ENCODE measurements around the gene POLR3A.
A peak's percentile ranks its signal among the peaks of the same experiment; 100 is the strongest.

Gene POLR3A

GRCh38 chr10:77974396-77975074 lies 54.8 kb downstream of the POLR3A start:
- DNase-seq: no peak

DNA sequence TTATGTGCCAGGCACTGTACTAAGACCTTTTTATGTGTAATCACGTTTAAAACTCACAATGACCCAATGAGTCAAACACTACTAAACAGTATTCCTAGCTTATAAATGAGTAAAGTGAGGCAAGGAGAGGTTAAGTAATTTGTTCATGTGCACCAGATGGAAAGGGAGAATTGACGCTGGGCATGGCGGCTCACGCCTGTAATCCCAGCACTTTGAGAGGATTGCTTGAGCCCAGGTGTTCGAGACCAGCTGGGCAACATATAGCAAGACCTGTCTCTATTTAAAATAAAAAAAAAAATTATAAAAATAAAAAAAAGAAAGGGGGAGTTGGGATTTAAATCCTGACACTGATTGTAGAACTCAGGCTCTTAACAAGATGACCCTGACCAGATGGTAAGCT lies 56.0 kb downstream of the POLR3A start:
- no peak for DNase-seq

GRCh38 chr10:77972148-77972547 lies 57.2 kb downstream of the POLR3A start:
- no peak for DNase-seq

DNA sequence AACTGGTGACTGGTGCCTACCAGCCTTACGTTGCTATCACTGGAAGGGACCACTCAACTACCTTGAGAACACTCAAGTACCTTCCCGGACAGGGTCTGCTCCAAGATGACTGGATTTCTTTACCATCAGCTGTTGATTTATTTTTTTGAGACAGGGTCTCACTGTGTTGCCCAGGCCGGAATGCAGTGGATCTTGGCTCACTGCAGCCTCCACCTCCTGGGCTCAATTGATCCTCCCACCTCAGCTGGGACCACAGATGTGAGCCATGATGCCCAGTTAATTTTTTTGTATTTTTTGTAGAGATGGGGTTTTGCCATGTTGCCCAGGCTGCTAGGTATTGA lies 57.5 kb downstream of the POLR3A start:
- DNase-seq: no peak

DNA sequence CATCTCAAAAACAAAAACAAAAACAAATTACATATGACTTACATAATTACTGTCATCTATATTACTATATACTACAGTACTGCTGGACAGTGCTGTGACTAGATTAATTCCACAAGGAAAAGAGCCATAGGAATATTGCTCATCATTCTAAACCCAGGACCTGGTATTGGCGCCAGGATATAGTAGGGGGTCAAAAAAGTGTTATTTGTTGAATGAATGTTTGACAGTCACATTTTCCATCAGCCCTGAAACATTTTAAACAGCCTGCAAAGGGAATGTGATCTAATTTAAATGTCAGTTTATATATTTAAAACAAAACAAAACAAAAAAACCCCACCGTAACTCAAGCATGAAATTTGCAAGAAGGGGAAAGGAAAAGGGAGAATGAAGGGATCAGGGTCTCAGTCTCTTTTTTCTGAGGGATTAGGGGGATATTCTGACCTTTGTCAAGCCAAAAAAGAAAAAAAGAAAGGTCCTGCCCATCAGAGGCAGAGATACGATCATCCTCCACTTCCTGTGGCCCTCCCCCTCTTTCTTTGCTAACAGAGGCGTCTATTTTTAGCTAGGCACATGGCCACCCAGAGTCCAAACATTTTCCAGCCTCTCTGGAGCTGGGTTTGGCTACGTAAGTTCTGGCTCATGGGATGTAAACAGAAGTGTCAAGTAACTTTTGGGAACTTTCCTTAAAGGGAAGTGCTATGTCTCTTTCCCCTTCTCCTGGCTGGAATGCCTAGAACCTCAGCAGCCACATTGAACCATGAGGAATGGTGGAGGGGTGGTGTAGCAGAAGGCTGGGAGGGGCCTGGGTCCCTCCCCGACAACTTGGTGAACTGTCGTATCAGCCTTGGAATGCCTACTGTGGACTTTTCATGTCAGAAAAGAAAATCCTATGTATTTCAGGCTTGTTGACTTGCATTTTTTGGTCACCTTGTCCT lies 58.2 kb downstream of the POLR3A start:
- DNase-seq: no peak

DNA sequence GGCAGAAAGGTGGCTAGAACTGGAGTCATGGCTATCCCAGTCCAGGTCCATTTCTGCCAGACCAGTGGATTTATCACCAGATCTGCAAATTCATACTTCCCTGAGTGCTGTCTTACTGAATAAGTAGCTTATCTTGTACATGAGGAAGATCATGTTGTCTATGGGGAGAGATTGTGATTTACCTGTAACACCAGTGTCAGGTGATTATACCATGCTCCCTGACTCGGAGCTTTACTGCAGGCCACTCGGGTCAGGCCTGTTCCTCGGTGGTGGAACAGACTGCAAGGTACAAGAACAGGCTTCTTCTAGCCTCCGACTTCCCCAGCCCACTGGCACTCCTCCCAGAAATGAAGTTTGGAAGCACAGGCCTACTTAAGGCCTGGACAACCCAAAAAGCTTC lies 60.2 kb downstream of the POLR3A start:
- no peak for DNase-seq

- DNase-seq: no peak
Measured at GRCh38 chr10:77967611-77968022, 61.7 kb downstream of the POLR3A start.

GRCh38 chr10:77965294-77965693 lies 64.0 kb downstream of the POLR3A start:
- DNase-seq: no peak

DNA sequence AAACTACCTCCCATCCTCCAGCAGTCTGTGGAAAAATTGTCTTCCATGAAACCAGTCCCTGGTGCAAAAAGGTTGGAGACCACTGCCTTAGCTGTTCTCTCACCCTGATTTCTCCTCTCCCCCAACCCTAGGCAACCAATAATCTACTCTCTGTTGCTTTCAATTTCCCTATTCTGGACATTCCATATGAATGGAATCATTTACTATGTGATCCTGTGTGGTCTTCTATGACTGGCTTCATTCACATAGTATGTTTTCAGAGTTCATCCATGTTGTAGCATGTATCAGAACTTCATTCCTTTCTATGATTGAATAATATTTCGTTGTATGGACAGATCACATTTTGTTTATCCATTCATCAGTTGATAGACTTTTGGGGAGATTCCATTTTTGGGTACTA lies 64.5 kb downstream of the POLR3A start:
- no peak for DNase-seq

- DNase-seq: no peak
Measured at GRCh38 chr10:77963901-77964300, 65.4 kb downstream of the POLR3A start.

- no peak for DNase-seq
Measured at GRCh38 chr10:77962350-77963146, 66.8 kb downstream of the POLR3A start.

DNA sequence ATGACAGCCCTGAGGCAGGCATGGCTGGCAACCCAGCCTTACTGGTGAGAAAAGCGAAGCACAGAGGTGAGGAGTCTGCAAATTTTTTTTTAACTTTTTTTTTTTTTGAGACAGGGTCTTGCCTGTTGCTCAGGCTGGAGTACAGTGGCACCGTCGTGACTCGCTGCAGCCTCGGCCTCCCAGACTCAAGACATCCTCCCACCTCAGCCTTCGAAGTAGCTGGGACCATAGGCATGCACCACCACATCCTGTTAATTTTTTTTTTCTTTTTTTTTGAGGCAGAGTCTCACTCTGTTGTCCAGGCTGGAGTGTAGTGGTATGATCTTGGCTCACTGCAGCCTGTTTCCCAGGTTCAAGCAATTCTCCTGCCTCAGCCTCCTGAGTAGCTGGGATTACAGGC lies 67.6 kb downstream of the POLR3A start:
- no peak for DNase-seq

DNA sequence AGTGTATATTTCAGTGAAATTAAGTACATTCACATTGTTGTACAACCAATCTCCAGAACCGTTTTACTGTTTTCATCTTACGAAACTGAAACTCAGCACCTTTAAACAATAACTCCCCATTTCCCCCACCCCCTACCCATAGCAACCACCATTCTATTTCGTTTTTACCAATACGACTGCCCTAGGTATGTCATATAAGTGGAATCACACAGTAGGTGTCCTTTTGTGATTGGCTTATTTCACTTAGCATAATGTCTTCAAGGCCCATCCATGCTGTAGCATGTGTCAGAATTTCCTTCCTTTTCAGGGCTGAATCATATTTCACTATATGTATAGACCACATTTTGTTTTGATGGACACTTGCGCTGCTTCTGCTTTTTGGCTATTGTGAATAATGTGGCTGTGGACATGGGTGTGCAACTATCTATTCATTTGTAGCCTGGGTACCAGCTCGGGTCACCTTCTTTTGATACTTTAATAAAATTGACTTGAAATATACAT lies 68.4 kb downstream of the POLR3A start:
- no peak for DNase-seq

GRCh38 chr10:77959887-77960455 lies 69.3 kb downstream of the POLR3A start:
- no peak for DNase-seq

DNA sequence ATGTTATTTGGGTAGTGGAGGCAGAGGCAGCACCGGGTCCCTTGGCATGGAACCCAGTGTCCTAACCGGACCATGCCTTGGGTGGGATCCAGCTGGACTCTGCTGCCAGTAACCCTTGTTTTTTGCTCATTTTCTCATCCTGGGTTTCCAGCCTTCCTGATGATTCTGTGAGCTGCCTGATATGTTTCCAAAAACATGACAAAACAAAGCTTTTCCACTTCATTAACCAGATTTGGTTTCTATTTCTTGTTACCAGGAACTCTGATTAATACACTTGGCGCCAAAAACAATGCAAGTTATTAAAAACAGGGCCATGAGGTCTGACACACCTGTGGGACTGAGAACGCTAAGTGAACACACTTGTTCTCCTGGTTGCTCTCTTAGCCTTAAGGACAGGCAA lies 69.9 kb downstream of the POLR3A start:
- no peak for DNase-seq

DNA sequence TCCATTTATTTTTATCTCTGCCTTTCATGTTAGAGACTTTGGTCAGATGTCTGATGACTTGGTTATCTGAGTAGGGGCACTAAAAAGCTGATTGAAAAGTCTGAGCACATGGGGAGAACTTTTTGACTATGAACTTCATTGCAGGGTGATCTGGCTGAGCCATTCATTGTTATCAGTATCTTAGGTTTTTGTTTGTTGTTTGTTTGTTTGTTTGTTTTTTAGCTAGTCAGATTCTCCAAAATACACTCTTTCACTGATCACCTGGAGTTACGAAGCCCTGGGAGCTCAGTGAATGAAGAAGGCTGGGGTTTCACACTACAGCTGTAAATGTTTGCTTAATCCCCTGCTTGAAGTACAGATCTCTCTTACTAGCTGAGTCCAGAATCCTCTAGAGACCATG lies 74.2 kb downstream of the POLR3A start:
- no peak for DNase-seq

DNA sequence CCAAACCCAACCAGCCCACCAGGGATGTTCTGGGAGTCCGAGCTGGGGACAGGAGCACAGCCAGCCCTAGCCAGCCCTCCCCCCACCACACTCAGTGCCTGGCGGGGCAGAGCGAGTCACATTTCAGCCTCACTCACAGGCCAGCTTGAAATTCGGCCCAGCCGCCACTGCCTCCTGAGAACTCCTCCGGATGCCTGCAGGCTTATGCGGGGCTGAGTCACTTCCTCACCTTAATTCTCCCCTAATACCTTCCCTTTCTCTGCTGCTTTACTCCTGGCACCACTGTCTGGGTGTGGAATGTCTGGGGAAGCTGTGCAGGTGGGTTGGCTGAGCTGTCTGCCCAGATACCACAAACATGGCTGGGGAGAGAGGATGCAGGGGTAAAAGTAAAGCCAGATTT lies 80.1 kb downstream of the POLR3A start:
- peak in 1 of 2 experiments; percentile 59 for DNase-seq

DNA sequence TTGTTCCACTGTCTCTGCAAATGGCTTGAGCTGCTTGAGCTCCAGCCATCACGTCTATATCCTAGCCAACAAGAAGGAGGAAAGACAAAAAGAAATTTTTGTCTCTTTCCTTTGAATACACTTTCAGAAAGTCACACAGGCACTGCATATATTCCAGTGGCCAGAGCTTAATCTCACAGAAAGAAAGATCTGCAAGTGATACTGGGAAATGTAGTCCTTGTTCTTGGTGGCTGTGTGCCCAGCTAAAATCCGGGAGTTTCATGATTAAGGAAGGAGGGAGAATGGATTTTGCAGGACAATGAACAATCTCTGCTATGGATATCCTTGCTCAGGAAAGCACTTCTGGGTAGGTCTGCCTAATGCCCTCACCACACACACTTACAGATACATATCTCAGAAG lies 83.2 kb downstream of the POLR3A start:
- no peak for DNase-seq

GRCh38 chr10:77944519-77944918 lies 84.8 kb downstream of the POLR3A start:
- no peak for DNase-seq

DNA sequence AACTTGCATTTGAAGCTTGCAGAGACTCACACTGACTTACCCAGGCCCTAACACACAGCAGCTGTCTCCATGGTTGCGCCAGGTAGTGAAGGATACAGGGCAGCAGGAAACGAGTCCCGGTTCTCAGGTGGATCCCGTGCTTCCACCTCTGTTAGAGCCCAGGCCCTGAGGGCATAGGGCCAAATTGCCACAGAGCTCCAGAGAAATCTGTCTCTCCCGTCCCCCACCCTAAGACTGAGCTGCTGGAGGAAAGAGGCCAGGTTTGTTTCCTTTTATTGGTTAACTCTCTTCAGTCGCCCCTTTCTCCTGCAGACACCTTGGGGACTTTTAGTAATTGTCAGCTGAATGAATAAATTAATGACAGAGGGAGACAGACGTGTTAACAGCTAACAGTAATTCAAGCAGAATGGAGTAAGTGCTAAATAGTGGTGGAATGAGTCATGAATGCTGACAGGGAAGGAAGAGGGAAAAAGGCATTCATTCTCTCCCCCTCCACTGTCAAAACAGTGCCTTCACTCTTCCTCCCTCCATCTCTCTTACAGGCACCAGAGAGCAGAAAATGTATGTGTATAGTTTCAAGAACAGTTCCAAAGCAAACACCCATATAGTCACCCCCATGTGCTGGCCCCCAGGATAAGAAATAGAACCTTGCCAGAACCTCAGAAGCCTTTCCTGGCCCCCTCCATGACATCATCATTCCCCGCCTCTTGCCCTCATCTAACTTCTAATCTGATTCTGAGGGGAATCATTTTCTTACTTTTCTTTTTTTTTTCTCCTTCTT lies 86.0 kb downstream of the POLR3A start:
- peak in 1 of 2 experiments; percentile 70 for DNase-seq

GRCh38 chr10:77941790-77942189 lies 87.5 kb downstream of the POLR3A start:
- no peak for DNase-seq

GRCh38 chr10:77940627-77941026 lies 88.7 kb downstream of the POLR3A start:
- DNase-seq: no peak

Data from SW 1271 (cell line).